Renal cortex interstitium (tissue), 11 donors: Measurements from ENCODE around the gene TFIP11. TPM values are rescaled to one million over a fixed set of nuclear protein-coding genes. Genes with fewer than 3 reads are reported as not detected.
A peak's percentile ranks its signal among the peaks of the same experiment; 100 is the strongest.

Experiments
- DNase-seq, 11 donors: peaks; one replicate each; pipeline ENCODE4 v3.0.0-alpha.2; 2013; ENCODE audit warnings: low read depth in 9 of 11, low spot score in 4 of 11; ENCODE audit errors: extremely low read depth in 1 of 11
- polyA plus RNA-seq, 3 donors: library from polyadenylated mRNA; unstranded; fragments of 120-200 nt; gene quantifications; one replicate each; pipeline ENCODE4 v1.2.1, GENCODE V29; 2013; ENCODE audit not compliant: insufficient read length in 3 of 3

TFIP11 gene
- polyA plus RNA-seq, 3 donors = 40.8 to 48.8 (median 46.3) TPM

DNA sequence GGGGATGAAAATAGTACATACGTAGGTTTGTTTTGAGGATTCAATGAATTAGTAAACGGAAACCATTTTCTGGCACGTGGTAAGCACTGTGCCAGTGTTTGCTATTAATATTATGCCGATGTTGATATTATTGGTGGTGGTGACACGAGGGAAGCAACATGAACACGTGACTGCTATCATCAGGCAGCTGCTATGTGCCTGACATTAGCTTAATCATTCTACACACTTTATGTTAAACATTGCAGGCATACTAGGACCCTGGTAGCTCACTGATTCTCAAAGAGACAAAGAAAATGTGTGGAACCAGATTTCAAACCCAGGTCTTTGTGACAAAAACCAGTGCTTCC, 27.9 kb downstream of the TFIP11 start:
- no peak for DNase-seq

DNA sequence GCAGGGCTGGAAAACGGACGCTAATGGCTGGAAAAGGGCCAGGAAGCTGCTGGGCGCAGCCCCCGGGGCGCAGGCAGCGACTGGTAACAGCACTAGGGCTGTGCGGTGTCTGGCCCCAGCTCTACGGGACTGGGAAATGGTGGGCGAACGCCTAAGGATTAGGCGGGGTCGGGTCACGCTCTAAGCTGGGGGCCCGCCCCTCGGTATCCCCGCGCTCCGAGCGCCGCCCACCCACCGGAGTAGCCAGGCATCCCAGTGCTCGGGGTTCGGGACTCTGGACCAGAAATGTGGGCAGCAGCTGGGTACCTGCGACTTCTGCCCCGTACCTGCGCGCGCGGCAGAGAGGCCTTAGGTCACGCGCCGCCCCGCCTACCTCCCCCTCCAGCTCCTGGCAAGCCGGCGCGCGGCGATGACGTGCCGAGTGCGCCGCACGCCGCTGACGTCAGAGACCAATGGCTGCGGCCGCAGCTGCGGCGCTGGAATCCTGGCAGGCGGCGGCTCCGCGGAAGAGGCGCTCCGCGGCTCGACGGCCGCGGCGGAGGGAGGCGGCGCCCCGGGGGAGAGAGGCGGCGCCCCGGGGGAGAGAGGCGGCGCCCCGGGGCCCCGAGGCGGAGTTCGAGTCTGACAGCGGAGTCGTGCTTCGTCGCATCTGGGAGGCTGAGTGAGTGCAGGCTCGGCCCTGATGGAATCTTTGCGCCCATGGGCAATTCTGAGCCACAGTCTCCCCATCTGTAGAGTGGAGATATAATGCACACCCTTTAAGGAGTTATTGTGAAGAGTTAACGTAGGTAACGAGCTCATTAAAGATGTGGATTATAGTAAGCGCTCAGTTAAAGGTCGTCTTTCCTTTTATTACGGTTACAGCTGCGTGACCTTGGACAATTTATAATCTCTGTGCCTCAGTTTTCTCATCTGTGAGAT, 28.6 kb downstream of the TFIP11 start, which contains the start of the genes HPS4 and SRRD:
TSS of gene HPS4 (minus strand) at position 345 of the 921 bp plus-strand sequence. CDS start 2,021 bp downstream, outside the sequence.
TSS of gene SRRD (plus strand) at position 439 of the 921 bp plus-strand sequence. CDS start at position 453, 14 bp downstream.
- DNase-seq = peak; percentile 70 to 90 (median 85)

GRCh38 chr22:26483043-26483438, 29.2 kb downstream of the TFIP11 start:
- no peak for DNase-seq

- DNase-seq = no peak
These were observed 30.1 kb downstream of the TFIP11 start for GRCh38 chr22:26482161-26482560.

DNA sequence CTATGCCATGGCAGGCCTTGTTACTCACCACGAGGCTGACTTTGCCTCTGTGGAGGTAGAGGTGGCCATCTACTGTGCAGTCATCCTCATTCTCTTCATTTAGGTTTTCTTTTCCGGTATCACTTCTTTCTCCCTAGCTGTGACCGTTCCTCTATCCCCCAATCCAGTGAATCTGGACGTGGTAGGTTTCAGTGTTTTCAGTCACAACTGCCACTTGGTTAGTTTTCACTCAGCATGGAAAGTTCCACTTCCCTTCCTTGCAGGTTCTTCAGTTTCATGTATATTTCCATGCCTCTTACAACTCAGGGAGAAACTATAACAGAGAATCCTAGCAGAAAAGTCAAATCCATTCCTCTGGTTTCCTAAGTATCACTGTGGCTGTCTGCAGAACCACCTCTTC, 30.6 kb downstream of the TFIP11 start:
- DNase-seq = no peak

DNA sequence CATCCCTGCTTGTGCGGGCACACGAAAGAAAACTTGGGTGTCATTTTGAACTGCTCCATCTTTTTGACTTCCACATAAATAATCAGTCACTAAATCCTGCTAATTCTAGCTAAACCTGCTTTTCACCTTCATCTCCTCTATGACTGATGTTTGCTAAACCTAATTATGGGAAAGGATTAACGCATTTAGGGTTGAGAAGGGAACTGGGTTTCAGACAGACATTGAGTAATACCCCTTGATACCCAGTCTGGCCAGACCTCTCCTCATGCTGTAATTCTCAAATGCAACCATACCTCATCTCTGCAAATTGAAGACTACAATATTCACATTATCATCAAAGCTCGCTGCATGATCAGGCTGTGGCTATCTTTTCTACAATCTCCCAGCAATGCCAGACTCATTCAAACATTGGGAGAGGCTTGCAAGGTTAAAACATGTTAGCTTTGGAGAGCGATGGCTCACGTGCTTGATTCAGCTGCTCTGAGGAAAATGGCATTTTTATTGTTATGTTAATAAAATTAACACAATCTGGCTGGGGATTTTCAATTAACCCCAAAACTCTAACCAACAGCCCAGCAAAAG, 31.1 kb downstream of the TFIP11 start:
- no peak for DNase-seq

DNA sequence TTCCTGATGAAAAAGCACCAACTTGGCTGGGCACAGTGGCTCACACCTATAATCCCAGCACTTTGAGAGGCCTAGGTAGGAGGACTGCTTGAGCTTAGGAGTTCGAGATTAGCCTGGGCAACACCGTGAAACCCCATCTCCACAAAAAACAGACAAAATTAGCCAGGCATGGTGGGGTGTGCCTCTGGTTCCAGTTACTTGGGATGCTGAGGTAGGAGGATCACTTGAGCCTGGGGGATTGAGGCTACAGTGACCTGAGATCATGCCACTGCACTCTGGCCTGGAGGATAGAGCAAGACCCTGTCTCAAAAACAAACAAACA, 31.7 kb downstream of the TFIP11 start:
- DNase-seq = no peak

- DNase-seq = no peak
These were observed 32.3 kb downstream of the TFIP11 start for GRCh38 chr22:26479792-26480610.

GRCh38 chr22:26479043-26479791, 33.1 kb downstream of the TFIP11 start:
- DNase-seq = no peak

DNA sequence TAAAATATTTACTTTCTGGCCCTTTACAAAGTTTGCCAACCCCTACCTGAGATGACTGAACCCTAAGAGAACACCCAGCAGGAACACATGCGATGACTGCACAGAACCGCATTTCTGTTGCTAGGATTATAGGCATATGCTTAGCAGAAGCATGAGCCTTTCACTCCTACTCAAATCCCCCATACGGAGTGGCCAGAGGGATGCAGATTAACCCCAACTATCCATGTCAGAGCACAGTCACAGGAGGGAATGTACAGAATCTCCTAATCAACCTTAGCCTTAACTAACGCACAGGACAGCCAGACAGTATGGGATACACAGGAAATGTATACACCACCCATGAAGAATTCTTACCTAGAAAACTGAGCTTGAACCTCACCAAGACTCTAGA, 34.9 kb downstream of the TFIP11 start:
- no peak for DNase-seq

GRCh38 chr22:26476705-26477340, 35.5 kb downstream of the TFIP11 start:
- no peak for DNase-seq

DNA sequence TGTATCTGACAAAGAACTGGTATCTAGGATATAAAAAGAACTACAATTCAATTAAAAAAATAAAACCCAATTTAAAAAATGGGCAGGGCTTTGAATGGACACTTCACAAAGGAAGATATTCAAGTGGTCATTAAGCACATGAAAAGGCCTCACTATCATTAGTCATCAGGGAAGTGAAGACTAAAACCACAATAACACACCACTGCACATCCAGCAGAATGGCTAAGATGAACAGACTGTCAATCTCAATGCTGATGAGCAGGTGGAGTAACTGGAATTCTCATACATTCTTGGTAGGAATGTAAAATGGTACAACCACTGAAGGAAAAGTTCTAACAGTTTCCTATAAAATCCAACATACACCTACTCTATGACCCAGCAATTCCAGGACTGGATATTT, 37.6 kb downstream of the TFIP11 start:
- no peak for DNase-seq

DNA sequence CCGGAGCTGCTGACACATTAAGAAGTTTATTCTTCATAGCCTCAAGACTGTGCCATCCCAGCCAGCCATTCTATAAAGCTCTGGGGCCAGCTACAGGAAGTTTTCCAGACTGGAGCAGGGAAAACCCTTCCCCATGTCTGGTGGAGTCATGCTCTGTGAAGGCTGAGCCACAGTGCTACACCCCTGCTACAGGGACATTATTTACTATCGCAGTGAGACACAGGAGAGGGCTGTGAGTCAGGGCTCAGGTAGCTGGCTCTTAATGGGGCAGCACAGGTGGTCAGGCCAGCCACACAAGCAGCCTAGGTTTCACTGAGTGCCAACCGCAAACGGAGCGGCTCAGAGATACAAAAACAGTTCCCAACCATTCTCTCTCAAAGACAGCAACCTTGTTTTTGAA, 40.8 kb downstream of the TFIP11 start:
- no peak for DNase-seq

DNA sequence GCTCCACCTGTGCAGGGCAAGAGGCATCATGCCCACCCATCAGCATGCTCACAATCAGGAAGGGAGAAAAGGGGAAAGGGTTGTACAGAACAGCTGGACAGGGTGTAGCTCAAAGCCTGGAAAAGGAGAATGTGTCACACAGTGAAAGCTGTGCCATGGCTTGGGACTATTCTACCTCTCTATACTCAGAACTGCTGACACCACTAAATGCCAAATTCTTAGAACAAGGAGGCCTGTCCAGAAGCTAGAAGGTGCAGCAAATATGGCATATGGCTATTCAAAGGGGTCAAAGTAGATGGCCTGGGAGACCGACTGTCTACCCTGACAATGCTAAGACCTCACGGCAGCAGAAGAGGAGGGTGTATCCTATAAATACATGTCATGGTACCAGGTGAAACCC, 41.5 kb downstream of the TFIP11 start:
- DNase-seq = no peak

DNA sequence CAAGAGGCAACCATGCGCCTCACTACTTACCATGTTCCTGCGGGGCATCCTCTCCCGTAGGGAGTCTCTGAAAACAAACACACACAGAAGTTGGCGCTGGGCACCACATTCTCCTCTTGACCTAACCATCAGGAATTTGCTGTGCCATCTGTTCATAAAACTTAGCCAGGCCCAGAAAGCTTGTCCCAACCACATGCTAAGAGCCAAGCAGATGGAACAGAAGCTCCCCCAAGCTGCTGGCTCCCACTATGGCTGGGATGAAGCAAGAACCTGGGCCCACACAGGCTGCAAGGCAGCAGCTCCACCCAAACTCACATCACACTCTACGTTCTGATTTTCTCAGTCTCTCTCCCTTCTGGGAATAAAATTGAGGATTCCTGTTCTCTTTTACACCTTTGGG, 46.1 kb downstream of the TFIP11 start:
- no peak for DNase-seq

DNA sequence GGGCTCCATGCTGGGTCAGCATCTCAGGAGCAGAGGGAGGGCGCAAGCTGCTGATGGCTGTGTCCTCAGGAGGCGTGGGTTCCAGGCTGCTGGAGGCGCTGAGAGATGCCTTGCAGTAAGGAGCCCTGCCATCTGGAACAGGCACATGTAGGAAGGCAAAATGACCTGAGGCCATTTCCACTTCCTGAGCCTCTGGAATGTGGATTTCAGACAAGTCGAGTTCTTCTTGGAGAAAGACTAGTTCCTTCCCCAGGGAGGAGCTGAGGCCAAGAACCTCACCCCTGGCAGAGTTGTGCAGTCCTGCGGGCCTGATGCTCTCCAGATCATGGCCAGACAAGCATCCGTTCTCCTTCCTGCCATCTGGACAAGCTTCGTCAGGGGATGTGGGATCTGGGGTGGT, 48.0 kb downstream of the TFIP11 start:
- no peak for DNase-seq

- no peak for DNase-seq
These were observed 48.6 kb downstream of the TFIP11 start for GRCh38 chr22:26463688-26464087.

- DNase-seq = peak in 5 of 11 donors; percentile 42 to 58 (median 57)
These were observed 49.1 kb downstream of the TFIP11 start for GRCh38 chr22:26463101-26463661.
